T-helper 22 cell (primary cell): ENCODE measurements around the gene FIGNL2.

ENCODE experiments used
- DNase-seq: peaks from one replicate; pipeline ENCODE4 v3.0.0-alpha.2; 2020; ENCODE audit warnings: low read depth

FIGNL2 gene

DNA sequence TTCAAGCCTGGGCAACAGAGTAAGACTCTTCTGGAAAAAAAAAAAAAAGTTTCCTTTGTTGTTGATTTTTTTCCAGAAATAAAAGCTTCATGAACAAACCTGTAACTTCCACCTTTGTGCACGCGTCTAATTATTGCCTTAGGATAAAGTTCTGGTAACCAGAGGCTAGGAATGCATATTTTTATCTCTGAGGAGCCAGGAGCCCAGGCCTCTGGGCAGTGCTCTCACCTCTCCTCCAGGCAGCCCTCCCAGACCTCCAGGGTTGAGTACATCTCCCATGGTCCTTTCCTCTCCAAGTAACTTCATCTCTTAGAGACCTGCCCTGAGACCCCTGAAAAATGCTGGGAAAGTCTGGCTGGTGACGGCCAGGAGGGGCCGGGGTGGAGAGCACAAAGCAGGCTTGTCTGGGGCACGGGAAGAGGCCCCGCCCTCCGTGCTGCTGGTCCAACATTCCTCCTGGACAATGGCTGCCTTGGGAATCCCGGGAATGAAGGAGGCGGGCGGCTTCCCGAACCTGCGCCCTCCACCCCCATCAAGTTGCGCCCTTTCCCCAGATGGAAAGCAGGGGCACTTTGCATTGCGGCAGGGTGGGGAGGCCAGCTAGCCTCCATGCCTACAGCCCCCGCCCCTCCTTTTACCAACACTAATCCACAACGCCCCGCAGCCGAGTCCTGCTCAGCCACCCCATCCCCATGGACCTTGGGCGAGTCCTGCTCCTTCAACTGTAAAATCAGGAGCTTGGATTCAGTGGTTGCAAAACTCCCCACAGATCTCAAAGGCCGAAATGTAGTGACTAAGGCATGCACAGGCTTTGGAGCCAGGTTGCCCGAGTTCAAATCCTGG, 7.3 kb upstream of the FIGNL2 start:
- no peak for DNase-seq

DNA sequence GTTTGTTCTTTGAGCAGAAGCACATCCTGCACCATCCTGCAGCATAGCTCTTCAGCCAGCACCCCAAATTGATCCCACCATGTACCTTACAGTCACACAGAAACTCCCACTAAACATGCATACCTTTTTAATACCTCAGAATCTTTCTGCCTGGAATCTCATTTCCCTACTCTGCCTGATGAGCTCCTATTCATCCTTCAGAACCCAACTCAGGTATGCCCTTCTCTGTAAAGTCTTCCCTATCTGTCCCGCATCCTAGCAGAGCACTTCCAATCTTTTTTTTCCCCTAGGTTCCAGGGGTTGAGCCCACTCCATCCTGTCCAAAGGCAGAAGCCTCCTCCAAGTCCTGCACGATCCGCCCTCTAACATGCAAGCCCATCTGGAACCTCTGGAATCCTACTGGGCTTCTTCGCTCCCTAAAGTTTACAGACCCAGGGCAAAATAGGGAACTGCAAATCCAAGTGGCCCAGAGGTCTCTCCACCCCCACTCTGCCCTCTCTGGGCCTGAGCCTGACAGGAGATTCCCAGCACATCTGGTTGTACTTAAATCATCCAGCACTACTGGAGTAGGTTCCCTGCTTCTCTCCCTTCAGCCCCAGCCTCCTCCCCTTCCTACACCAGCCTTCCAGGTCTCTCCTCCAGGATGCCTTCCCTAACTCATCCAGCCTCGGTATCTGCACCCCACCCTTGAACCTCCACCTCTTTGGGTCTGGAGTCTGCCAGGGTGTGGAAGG, 4.1 kb upstream of the FIGNL2 start:
- no peak for DNase-seq

DNA sequence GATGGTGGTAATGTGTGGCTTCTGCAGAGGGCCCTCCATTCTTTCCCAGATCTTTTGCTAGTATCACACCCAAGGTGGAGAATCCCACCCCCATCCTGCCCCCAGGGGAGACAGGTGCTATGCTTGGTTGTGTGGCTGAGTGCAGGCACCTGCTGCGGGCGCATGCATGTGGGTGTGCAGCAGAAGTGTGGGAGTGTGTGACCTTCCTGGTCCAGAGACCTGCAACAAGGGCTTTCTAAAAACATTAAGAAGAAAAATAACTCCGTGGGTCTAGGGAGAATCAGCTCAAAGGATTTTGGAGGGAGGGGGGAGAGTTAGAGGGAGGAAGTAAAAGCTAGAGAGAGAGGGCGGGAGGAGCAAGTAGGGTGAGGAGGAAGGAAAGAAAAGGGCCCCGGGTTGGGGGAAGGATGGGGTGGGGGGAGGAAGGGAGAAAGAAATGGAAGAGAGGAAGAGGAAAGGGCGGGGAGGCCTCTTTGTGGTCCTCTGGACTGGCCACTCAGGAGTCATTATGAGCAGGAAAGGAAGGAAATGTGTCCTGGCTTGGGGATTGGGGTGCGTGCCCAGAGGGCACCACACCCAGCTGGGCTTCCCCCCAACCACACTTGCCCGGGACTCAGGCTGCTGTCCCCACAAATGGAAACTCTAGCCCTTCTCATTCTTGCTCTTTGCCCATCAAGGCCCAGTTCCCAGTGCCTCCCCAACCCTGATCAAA, 3.1 kb upstream of the FIGNL2 start:
- DNase-seq, result no peak

DNA sequence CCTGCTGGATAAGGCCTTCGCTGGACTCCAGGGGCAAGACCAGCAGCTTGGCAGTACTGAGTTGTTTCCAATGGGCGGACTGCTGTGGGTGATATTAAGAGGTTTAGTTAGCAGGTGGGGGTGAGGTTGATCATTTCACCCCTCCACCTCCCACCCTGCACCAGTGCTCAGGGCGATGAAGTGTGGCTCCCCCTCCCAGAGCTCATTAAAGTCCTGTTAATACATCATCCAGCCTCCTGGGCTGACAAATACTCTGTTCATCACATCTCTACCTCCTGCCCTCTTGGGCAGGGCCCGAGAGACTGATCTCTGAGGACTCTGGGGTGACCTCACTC, 2.4 kb upstream of the FIGNL2 start:
- DNase-seq, result no peak

DNA sequence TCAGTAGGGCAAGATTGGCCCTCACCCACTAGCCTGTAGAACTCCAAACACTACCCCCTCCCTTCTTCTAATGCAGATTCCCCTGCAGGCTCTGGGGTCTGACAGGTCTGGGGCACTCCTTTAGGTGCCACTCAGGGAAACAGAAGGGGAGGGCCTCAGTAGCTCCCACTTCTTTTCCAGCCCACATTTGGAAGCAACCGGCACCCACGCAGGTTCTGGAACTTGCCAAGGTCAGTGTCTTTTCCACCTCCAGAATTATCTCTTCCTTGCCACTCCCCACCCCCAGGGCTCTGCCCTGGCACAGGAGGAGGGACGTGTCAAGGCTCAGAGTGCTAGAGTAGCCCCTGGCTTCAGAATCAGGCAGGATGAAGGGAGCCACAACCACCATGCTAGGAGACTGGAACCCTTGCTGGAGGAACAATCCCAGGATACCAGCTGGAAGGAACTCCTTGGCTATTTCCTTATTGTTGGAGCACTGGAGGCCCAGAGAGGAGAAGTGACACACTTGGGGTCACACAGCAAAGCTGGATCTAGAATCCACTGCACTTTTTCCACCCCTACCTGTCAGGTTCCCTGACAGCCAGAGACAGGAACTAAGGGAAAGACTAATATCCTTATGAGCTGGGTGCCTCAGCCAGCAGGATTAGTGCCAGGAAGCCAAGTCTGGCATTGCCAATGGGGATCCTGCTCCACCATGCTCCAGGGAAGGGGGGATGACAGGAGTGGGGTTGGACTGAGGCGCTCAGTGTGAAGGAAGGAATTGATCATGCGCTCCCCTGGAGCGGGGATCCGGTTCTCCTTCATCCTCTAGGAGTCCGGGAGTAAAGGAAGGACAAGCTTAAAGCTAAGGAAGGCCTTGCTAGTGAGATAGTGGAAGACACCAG, 1.8 kb upstream of the FIGNL2 start:
- DNase-seq, result no peak

DNA sequence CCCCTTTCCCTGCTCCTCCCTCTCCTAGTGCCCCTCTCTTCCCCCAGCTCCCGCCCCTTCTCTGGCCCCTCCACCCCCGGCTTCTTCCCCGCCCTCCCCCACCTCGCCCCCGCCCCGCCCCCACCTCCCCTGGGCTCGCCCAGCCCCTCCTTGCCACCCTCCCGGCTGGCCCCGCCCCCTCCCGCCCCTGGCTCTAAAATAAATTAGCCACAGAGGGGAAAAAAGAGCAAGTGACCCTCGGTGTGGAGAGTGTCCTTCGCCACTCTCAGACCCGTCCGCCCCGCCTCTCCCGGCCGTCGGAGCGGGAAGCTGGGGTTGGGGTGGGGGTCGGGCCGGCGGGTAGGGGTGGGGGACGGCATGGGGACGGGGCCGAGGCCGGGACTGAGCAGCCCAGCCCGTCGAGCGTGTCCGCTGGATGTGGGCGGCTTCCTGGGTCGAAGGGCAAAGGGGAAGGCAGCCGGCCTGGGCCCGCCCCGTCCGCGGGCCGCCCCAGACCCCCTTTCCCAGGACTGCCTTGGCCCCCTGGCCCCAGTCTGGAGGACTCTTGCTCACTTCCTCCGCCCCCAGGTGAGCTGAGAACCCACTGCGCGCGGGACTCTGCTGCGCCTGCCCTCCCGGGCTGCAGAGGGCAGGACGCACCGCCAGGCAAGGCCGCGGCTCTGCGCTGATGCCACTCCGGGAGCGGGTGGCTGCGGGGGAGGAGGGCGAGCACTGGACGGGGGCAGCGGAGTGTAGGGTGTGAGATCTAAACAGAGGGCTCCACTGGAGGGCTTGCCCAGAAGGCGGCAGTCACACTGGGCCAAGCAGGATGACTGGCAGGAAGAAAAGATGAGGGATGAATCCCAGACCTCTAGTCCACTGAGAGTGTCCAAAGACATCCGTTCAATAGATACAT, 570 bp upstream of the FIGNL2 start:
- DNase-seq, result no peak

DNA sequence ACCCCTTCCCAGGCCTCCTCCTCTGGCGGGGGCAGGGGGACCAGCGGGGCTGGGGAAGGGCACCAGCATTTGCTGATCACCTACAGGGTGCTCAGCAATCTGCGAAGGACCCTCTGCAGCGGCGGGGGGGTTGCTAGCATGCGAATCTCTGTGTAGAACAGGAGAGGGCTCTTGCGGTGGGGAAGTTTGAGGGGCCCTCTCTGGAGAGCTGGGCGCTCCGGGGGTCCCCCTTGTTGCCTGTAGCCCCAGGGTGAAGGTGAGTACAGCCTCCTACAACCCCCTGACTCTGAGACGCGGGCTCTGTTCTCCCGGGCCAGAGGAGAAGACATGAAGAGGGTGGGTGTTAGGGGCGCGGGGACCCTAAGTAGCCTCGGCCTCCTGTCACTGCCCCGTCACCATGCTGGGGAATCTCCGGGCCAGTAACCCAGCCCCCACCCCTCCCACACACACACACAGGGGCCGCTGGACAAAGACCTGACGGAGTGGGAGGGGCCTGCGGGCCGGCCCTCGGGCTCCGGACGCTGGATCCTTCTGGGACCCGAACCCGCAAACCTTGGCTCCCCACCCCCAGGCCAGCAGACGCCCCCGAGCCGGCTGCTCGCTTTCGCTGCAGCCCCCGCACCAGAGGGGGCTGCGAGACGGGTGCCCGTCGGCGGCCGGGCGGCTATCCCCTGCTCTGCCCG, 734 bp downstream of the FIGNL2 start:
- DNase-seq, result no peak

DNA sequence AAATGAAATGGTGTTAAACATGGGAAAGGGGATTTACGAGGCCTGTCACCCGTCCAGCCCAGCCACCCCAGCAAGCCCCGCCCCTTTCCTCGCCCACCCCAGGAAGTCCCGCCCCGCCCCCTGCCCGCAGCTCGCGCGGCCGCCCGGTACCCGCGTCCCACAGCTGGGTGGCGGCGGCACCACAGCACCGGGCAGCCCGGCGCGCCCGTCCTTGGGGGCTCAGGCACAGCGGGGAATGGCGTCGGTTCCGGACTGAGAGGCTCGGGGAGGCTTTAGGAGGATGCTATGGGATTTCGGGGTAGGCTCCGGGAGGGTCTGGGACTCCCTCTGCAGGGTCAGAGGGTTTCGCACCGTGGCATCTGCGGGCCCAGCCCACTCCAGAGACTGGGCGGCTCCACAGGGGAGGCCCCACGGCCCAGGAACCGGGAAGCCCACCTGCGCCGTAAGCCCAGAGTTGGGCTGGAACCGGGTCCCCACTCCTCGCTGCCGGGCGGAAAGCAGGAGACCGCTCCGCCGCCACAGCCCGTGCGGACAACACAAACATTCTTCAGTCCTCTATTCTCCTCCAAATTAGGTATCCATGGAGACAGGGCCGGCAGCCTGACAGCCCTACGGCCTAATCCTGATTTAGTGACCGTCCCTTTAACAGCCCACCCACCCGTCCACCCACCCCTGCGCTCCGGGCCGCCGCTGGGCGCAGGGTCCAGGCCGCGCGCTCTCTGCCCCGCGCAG, 1.4 kb downstream of the FIGNL2 start:
- no peak for DNase-seq

DNA sequence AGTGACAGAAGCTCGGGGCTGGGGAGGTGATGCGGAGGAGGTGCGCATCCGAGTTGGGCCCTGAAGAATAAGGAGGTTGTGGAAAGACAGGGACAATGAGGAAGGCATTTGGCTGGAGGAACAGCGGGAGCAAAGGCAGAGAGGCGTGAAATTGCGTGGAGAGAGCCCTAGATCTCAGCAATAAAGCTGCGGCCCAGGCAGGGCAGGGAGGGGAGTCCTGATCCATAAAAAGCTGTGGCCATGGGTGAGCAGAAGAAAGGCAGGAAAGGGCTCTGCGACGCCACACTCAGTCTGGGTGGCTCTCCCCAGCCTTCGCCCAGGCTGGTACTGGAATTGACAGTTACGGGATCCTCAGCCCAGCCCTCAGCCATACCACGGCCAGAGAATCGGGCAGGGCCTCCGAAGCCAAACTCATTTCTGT, 2.2 kb downstream of the FIGNL2 start:
- no peak for DNase-seq

DNA sequence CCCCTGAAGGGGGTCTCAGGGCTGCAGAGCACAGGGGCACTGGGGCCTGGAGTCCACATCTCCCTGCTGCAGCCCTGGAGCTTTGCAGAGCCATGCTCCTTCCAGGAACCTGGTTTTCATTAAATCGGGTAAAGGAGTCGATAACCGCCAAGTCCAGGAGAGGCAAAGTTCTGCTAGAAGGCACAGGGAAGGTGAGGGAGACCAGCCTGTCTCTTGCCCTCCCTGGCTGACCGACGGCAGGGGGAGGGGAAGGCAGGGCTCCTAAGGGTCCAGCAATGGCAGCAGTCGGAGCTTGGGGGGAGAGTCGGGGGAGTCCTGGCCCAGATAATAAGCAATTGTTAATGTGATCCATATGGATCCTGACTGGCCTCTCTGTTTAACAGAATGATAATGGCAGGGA, 3.0 kb downstream of the FIGNL2 start:
- no peak for DNase-seq

DNA sequence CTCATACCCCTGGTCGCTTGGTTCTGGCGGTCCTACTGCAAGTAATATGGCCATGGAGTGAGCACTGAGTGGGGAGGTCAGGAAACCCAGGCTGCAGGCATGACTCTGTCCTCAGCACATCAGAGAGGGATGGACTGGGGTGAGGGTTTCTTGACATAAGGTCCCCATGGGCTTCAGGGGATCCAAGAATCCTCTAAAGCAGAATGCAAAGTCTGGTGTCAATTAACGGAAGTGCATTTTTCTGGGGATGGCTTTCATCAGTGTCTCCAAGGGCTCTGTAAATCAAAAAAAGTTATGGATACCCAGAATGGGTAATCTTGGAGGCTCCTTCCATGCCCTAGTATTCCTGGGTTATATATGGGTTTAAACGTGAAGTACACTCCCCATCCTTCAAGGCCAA, 3.7 kb downstream of the FIGNL2 start:
- DNase-seq, result no peak

DNA sequence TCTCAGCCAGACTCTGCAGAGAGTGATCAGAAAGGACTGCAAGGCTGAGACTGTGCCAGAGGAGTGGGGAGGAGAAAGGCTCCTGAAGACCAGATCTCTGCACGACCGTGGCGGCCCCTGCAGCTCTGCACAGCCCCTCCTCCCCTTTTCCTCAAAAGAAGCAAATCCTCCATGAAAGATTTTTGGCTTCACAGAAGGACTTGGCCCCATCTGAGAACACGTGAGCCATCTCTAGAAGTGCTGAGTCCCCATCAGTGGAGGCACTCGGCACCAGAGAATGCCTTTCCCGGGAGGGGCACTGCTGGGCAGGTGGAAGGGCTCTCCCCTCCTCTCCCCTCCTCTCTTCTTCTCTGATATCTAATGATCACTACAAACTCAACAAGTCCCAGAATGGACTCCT, 6.8 kb downstream of the FIGNL2 start:
- DNase-seq, result no peak

DNA sequence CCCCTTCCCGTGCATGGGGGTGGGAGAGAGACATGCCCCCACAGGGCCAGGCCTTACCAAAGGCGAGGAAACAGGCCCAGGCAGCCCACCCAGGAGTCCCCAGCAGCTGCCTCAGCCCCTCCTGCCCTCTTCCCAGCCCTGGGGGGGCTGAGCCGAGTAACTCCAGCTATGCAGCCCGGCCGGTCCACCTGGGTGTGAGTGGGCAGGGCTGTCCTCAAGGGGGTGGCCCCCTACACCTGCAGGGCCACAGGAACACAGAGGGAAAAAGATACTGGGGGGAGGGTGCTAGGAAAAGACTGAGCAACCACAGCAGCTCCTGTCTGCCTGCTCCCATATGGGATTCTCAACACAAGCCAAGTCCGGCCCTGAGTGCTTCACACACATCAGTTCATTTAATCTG, 7.6 kb downstream of the FIGNL2 start:
- DNase-seq, result no peak

DNA sequence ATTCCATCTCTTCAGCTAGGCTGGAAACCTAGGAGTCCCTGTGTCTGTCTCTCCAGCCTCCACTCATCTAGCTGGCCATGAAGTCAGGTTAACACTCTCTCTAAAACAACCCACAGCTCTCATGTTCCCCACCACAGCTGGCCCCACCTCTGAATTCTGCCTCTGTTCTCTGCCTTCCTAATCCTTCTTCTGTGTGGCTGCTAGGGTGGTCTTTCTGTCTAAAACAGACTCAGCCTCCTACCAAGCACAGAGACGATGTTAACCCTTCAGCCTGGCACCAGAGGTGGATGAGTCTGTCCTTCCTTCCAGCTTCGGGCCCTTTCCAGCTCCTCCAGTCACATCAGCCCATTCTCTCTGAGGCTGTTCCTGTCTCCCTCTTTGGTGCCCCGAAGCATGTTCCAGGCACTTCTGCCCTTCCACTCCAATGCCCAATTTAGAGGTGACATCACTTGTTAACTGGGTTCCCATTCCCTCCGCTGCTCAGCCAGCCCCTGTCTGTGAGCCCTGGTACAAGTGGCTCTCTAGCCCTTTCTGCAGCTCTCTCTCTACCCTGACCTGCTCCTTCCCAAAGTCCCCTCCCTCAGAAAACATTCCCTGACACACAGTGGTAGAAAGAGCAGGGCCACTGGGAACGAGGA, 9.1 kb downstream of the FIGNL2 start:
- DNase-seq, result no peak

DNA sequence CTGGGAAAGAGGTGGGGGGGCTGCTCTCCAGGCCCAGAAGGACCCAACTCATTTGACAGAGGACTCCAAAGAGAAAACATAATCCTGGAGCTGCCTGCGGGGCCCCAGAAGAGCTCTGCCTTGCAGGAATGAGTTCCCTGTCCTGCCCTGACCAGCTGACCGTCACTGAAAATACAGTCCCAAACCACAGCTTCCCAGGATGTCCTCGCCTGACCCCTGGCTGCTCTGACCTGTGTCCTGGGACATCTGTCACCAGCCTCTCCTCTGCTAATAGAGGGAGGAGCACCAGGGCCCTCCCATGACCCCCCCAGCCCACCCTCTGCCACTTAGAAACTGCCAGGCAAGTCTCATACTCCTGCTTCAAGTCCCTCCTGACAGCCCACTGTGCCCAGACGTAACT, 9.8 kb downstream of the FIGNL2 start:
- no peak for DNase-seq

DNA sequence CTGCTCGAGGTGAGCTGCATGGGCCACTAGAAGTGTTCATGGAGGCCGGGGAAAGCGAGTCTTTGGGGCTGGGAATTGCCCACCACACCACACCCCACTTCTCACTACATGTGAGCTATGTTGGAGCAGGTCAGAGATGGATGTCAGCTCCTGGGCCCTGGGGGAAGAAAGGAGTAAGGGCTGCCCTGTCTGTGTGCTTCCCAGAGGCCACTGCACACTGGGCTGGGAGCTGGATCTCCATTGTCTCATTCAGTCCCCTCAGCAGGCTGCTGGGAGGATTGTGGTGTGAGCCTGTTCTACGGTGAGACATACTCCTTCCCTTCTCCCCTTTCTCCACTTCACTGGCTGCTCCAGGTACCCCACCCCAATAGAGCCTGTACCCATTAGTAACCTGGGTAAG, 10.5 kb downstream of the FIGNL2 start:
- DNase-seq, result no peak

DNA sequence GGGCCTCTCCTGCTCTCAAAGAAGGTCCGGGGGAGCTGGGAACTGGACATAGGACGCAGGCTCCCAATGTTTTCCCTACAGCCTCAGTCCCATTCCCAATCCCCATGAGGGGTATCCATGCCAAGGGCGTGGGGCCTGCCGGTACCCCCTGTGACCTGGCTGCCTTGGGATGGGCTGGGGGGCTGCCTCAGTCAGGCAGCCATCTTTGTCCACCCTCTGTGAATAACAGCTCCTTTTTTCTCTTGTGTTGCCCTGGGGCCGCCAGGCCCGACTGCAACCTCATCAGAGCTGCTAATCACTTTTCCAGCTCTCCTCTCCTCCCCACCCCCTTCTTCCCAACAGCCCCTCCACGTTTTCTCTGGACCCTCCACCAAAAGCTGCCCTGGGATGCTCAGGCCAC, 11.2 kb downstream of the FIGNL2 start:
- no peak for DNase-seq

DNA sequence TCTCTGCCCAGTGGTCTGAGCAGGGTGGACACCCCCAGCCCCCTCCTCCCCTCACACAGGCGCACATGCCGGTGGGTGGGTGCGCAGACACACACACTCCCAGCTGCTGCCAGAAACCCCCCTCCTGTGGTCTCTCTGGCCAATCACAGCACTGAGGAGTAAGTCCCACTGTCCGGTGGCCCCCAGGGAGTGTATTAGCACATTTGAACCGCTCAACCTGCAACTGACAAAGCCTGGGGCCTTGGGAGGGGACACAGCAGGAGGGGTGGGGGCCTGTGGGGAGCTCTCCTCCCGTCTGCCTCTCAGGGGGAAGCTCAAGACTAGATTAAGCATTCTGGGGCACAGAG, 11.7 kb downstream of the FIGNL2 start:
- DNase-seq, result no peak

DNA sequence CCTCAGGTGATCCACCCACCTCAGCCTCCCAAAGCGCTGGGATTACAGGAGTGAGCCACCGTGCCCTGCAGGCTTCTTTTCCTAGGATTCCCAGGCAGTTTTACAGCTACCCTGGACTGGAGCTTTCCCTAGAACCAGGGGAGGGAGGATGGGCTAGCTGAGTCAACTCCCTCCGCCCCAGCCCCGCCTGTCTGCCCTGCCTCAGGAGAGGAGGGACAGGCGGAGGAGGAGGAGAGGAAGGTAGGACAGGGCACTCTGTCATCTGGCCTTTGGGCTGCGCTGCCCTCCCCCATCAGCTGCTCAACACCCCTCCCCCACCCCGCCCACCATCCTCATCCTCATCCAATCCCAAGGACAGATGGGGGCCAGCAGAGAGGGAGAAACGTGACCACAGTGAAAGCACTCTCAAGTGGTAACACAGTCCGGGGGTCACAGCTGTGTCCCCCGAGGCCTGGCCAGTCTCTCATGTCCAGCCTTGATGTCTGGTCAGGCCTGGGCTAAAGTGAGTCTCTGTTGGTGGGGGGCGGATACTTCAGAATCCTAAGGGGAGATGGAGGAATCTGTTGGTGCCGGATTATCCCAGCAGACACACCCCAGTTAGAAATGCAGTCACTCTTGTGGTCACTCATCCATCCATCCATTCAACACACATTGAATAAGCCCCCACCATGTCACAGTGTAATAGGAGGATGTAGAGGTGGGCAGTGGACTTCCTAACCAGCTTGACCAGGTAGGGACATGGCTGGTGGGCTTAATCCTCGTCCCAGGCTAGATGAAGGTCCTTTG, 12.3 kb downstream of the FIGNL2 start:
- no peak for DNase-seq
